Activated CD4-positive, alpha-beta T cell treated with anti-CD3 and anti-CD28 coated beads, Interleukin-2, amount 50 U/mL, for 24 hours (primary cell): ENCODE measurements around the gene PAPOLA.

Experiments
- DNase-seq, 2 donors: peaks; one replicate each; pipeline ENCODE4 v3.0.0-alpha.2; 2020; ENCODE audit warnings: low read depth in 1 of 2, low spot score in 1 of 2

The PAPOLA gene

DNA sequence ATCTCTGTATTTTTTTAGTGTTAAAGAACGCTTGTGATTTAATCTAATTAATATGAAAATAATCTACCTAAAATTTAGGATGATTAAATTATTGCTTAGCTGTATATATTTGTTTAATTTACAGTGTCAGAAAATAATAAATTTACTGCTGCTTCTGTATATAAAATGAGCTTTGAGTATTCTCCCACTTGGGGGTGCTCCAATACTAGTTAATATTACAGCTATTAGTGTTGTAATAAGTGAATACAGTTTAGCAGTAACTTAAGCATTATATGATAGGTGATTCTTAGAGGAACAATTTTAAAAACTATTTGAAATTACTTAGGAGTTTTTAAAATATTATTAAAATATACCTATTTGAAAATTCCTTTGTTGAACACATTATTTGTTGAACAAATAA, 62.2 kb downstream of the PAPOLA start:
- no peak for DNase-seq

DNA sequence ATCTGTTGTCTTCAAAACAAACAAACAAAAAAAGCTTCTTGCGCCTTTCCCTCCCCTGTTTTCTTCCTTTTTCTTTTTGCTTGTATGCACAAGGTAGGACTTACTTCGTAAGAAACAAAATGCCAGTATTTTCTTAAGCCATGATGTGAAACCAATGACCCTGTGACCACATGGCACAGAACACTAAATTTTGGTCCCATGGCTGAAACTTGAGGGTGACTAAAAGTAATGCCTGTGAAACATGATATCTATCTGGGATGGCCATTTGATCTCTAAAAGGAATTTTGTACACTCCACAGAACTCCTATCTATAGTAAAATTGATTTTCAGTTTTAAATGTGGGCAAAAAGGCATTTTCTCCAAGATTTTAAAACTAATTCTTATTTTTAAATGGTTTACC, 63.6 kb downstream of the PAPOLA start:
- DNase-seq: no peak

DNA sequence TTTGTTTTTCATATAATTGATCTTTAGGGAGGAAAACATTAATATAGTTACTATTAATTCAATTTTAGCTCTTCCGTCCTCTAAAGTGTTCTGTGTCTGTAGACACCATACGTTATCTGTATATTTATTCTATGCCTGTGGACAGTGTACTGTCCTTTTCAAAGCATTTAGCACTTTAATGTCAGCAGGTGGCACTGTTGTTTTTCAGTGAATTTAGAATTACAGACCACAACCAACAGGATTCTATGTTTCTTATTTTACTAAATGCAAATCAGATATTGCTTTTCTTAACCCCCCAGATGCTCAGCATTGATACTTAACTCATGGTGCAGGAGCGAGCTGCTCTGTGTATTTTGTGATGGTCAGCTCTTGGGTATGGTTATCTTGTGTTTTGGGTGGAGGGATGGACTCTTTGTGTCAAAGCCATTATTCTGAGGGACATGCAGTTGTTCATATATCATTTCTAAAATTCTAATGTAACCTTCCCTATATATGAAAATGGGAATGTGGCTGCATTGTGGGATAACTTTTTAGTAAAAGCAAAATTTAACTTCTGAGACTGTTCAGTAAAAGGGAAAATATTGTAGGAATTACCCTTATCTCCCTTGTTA, 65.2 kb downstream of the PAPOLA start:
- no peak for DNase-seq

DNA sequence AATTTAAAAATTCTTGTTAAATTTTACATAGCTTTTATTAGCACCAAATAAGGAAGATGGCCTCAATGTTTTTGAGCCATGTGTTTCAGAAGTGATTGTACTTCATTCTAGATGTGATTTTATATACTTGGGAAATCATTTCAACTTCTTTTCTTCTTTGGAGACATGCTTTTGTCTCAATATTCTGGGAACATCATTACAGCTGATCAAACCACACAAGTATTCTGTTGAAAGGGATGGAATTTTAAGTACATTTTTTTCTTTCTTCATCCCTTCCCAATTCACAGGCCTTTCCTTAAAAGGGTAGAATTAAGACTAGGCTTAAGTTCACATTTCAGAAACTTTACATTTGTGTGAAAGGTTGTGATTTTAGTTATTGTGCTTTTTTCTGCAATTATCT, 66.4 kb downstream of the PAPOLA start:
- no peak for DNase-seq

DNA sequence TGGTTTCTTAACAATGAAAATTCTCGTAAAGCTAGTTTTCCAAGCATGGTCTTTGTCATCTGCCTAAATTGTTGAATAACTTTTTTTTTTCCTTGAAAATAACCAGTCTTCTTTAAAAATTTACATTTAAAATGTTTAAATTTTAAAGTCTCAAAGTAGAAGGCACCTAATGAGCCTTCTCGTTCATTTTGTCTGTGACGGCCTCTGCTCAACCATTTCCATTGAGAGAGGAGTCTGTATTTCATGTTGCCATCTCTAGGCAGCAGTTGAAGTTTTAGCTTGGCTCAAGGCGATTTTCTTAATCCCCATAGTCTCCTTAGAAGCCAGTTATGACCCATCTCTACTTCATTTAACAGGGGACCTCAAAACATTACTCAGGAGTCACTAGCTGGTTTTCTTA, 69.1 kb downstream of the PAPOLA start:
- no peak for DNase-seq

GRCh38 chr14:96573473-96574100, 71.4 kb downstream of the PAPOLA start:
- no peak for DNase-seq

- DNase-seq: no peak
Observed at GRCh38 chr14:96574171-96574632, 72.0 kb downstream of the PAPOLA start.

GRCh38 chr14:96574633-96575632, 72.8 kb downstream of the PAPOLA start:
- DNase-seq: no peak

GRCh38 chr14:96576359-96576758, 74.2 kb downstream of the PAPOLA start:
- DNase-seq: no peak

- DNase-seq: no peak
Observed at GRCh38 chr14:96576937-96577336, 74.8 kb downstream of the PAPOLA start.

GRCh38 chr14:96578619-96579018, 76.4 kb downstream of the PAPOLA start:
- no peak for DNase-seq

DNA sequence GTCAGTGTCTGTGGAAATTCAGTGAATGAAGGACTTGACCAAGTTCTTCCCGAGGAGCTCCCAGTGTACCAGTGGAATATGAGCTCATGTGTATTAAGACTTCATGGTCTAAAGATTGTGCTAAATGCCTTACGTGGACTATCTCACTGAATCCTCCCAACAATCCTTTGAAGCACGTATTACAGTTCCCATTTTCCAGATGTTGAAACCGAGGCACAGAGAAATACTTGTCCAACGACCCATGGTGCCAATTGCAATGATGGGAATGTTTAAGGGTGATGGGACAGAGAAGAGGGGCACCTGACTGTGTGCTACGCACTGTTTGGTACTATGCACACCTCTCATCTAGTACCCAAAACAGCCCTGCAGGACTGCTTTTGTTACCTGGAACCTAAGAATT, 77.2 kb downstream of the PAPOLA start:
- DNase-seq: no peak

DNA sequence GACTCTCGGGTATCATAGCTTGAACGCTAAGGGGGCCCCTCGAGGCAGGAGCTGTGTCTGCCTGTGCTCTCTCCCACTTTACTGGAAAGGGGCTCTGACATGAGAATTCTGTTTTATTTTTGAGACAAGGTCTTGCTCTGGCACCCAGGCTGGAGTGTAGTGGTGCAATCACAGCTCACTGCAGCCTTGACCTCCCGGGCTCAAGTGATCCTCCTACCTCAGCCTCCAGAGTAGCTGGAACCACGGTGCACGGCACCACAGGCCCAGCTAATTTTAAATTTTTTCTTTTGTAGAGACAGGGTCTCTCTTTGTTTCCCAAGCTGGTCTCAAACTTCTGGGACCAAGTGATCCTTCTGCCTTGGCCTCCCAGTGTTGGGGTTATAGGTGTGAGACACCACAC, 77.7 kb downstream of the PAPOLA start:
- DNase-seq: no peak

DNA sequence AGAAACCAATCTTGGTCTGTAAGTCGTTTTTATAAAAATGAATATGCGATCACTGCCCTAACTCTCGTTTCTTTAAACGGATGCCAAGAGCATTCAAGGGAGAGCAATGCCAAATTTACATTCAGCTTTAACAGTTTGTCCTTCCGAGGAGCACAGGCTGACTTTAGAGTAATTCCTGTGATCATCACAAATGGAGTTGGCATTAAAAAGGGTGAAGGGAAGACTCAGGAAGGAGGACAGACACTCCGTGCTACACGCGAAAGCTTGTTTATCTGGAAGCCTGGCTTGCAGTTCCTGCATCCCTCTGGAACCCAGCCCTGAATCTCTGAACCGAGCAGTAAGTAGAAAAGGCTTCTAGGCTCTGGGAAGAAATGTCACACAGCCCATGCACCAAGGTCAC, 78.4 kb downstream of the PAPOLA start:
- no peak for DNase-seq

DNA sequence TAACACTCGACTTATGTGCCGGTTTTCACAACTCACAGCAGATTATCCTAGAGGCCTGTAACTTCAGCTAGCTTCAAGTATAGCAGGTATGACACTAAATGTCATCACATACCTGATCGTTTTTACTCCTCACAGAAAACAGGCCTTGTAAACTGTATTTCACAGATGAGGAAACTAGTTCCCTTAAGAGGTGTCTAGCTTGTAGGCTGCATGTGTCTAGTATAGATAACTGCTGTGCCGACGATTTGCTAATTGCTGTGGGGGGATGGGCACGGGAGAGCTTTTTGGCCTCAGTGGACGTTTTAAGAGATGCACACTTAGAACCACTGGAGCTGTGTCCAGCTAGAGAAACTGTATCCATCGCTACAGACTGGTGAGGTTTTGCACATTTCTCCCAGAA, 78.8 kb downstream of the PAPOLA start:
- no peak for DNase-seq

- DNase-seq: no peak
Observed at GRCh38 chr14:96581902-96582301, 79.7 kb downstream of the PAPOLA start.

GRCh38 chr14:96582411-96582961, 80.3 kb downstream of the PAPOLA start:
- DNase-seq: no peak

GRCh38 chr14:96582995-96583394, 80.8 kb downstream of the PAPOLA start:
- DNase-seq: no peak

DNA sequence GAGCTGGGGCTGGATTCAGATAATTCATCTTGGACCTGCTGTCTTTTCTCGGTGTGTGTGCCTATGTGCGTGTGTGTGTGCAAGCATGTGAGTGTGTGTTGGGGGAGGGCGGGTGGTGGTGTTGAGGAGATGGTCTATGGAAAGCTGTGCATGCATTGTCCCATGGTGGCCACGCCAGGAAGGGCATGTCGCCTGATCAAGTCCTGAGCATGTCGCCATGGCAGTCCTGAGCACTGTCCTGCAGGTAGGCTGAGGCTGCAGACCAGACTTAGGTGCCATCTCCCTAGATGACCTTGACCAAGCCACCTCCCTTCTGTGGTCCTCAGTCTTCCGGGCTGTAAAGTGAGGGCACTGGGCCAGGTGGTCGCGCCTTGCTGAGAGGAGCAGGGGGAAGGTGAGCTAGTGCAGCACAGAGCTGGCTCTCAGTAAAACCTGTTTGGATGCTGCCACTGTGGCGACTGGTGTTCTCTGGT, 81.4 kb downstream of the PAPOLA start:
- no peak for DNase-seq

- DNase-seq: no peak
Observed at GRCh38 chr14:96584199-96584906, 82.2 kb downstream of the PAPOLA start.
